ENCODE measurements around the gene GIMAP5. TPM values are rescaled to one million over a fixed set of nuclear protein-coding genes. Genes with fewer than 3 reads are reported as not detected.

The GIMAP5 gene
- total RNA-seq, 1 experiment from 2014 or later: not detected

- Histone ChIP-seq H4K5ac (ENCODE audit: insufficient read length, low read depth, low read length) (no peak overlapping the region), H2BK20ac (ENCODE audit: low read depth, low read length, poor library complexity, severe bottlenecking) (no peak overlapping the region), H3K27me3 (ENCODE audit: insufficient read depth, low read length) (peaks cover 93% of the 10 kb centered on the region), H2AFZ (ENCODE audit: low read length) (no peak overlapping the region), H4K20me1 (ENCODE audit: control insufficient read depth, insufficient read depth, insufficient read length) (no peaks in the 10 kb centered on the region), H4K8ac (replicated peaks; ENCODE audit: insufficient read length, low read depth, low read length) (no peak overlapping the region), H3K18ac (ENCODE audit: insufficient read length, low read depth, low read length) (no peak overlapping the region), H3K56ac (ENCODE audit: insufficient read length, low read depth, low read length) (no peak overlapping the region), H3K23ac (ENCODE audit: insufficient read length, low read depth, low read length) (no peak overlapping the region), H3K4me2 (ENCODE audit: insufficient read depth, insufficient read length, low read length) (no peak overlapping the region), H3K9ac (ENCODE audit: extremely low read depth, insufficient read length, low read length) (no peak overlapping the region), H3K4ac (ENCODE audit: low read depth, low read length) (no peak overlapping the region), H3T11ph (ENCODE audit: low read length) (no peak overlapping the region), H2BK120ac (ENCODE audit: low read depth, low read length, poor library complexity, severe bottlenecking) (no peak overlapping the region), H2BK15ac (ENCODE audit: low read depth, low read length) (no peak overlapping the region), H2BK5ac (ENCODE audit: insufficient read length, low read length) (no peak overlapping the region), H3K27ac (ENCODE audit: insufficient read length, low read depth, low read length) (no peak overlapping the region), H3K4me1 (ENCODE audit: insufficient read depth, low read length) (no peaks in the 10 kb centered on the region), H3K79me1 (ENCODE audit: insufficient read depth, low read depth, low read length, poor library complexity, severe bottlenecking) (no peaks in the 10 kb centered on the region), H4K91ac (ENCODE audit: insufficient read length, low read depth, low read length) (no peak overlapping the region), H2AK5ac (ENCODE audit: insufficient read length, low read length) (no peak overlapping the region), H3K79me2 (ENCODE audit: insufficient read depth, low read length) (no peaks in the 10 kb centered on the region), H3K14ac (ENCODE audit: insufficient read depth, low read length) (no peak overlapping the region), H2BK12ac (ENCODE audit: insufficient read length, low read depth, low read length) (no peak overlapping the region), H3K9me3 (ENCODE audit: control insufficient read depth, low read depth, low read length) (peaks cover 7% of the 10 kb centered on the region), H3K23me2 (ENCODE audit: insufficient read length, low read depth, low read length, poor library complexity, severe bottlenecking) (no peaks in the 10 kb centered on the region)
- H3K4me3 Mint-ChIP-seq: no peak overlapping the region
- H3K4me1 Mint-ChIP-seq: peaks cover 5 to 7% of the 10 kb centered on the region in 2 experiments; a peak in 3 of 4 replicates
- no peaks in the 10 kb centered on the region for H3K36me3 Mint-ChIP-seq (ENCODE audit: insufficient read depth in 1 of 3, low read depth in 3 of 3)
- DNase-seq: no peak
- WGBS (ENCODE audit: extremely low coverage, insufficient read length, low lambda C conversion rate): no CpG with 5 or more reads among the region's 4 CpGs
- no peak for TF ChIP-seq CTCF (conservative IDR thresholded peaks at IDR 0.05)
- peaks cover 13 to 35% of the 10 kb centered on the region in 2 experiments; a peak in 4 of 5 replicates for H3K9me3 Mint-ChIP-seq
- peaks cover 100% of the 10 kb centered on the region for H3K27me3 Mint-ChIP-seq (ENCODE audit: low read depth)
- no peak overlapping the region for H3K27ac Mint-ChIP-seq
Measured at GRCh38 chr7:150736864-150737263, 354 bp upstream of the GIMAP5 start.
